HG03520 (cell line): ENCODE data around the gene MBTD1.
A peak's percentile ranks its signal among the peaks of the same experiment; 100 is the strongest.
"Not testable (repeated sequence)": the region's sequence is repeated elsewhere in the genome, so short reads cannot be mapped to it uniquely, and the experiment has no call there.

Source experiments
- ATAC-seq: cut with Tn5 transposase; IDR thresholded peaks from one replicate; pipeline ENCODE4 v1.9.1; 2021; ENCODE audit warnings: mild to moderate bottlenecking, moderate library complexity; ENCODE audit not compliant: unreplicated experiment

The MBTD1 gene

DNA sequence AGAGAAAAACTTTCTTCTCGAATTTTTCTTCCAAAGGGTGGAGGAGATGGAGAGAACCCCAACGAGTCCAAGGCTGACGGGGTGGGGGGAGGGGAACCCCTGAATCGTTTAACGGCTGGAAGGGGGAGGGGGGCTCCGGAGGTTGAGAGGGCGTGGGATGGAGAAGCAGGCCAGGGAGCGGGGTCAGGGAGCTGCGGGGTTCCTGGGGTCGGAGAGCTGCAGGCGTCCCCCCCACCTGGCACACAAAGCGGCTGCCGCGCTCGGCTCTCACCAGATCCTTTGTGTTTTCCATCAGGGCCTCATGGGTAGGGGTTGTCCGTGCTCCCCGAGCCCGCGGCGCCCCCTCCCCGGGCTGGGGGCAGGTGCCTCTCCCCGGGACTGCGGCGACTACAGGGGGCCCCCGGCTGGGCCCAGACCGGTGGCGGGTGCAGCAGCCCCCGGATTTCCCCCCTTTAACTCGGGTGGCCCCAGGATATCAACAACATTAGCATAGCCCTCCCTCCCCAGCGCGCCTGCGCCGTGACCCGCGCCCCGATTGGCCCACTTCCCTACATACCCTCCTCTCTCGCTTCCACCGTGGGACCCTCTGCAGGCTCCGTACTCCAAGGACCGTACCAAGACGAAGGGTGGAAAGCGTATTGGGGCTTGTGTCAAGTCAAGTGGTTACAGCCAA lies at the start of gene MBTD1:
TSS of gene MBTD1 (minus strand) at position 486 of the 673 bp plus-strand sequence. CDS start 34,888 bp downstream, outside the sequence.
- peak; percentile 76 for ATAC-seq

DNA sequence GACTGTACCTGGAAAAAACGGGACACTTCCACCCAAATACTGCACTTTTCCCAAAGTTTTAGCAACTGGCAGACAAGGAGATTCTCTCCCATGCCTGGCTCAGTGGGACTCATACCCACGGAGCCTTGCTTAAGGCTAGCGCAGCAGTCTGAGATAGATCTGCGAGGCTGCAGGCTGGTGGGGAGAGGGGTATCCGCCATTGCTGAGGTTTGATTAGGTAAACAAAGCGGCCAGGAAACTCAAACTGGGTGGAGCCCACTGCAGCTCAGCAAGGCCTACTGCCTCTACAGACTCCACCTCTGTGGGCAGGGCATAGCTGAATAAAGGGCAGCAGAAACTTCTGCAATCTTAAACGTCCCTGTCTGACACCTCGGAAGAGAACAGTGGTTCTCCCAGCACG lies 45.3 kb upstream of the MBTD1 start:
- no peak for ATAC-seq

DNA sequence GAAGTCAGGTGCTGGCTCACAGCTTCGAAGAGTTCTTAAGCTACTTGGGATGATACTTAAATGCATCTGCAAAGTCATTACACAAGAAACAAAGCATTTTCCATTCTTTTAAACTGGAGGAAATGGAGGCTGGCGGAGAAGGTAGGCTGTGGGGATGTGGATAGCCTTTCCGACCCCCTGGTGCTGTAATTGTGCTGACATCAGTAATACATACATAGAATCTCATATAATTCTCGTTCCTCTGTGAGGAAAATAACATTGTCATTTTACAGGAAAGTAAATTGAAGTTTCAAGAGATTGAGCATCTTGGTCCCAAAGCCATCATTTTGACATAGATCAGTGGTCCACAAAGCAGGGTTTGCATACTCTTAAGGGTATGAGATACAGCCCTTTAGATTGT lies 40.0 kb upstream of the MBTD1 start:
- ATAC-seq = no peak

DNA sequence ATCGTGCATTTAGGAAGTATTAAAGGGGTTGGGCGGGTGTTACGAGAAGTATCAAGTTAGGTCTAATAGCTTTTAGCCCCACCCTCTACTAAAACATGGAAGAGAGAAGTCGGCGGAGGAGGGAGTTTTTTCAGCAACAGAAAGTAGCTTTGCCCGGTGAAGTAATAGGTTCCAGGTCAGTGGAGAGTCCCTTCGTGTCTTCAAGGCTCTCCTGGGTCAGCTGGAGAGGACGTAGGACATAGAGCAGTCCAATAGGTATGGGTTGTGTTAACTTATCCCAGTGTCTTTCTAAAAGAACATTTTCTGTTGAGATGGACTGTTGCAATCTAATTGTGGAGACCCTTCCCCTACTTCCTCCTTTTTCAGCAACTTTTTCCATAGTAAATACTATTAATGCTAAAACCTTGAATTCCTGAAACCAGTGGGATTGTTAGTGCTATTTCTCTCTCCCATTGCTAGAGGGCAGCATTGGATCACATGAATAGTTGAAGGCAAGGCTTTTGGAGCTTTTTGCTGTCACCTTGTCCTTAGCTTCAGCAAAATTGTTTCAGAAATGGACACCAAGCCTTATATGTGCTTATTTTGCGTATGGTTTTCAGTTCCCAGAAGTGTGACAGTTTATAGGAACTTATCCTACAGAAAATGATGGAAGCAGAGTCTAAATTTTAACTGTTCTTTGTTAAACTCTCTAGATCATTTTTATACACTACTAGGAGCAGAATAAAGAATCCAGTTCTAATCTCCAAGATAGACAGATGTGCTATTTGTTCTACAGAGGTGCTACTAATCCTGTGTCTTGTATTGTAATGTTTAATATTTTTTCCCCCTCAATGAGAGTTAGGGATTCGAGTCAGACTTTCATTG lies 38.9 kb upstream of the MBTD1 start:
- ATAC-seq = no peak

DNA sequence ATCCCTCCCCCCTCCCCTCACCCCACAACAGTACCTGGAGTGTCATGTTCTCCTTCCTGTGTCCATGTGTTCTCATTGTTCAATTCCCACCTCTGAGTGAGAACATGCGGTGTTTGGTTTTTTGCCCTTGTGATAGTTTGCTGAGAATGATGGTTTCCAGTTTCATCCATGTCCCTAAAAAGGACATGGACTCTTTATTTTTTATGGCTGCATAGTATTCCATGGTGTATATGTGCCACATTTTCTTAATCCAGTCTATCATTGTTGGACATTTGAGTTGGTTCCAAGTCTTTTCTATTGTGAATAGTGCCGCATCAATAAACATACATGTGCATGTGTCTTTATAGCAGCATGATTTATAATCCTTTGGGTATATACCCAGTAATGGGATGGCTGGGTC lies 34.5 kb upstream of the MBTD1 start:
- ATAC-seq = not testable (repeated sequence)

DNA sequence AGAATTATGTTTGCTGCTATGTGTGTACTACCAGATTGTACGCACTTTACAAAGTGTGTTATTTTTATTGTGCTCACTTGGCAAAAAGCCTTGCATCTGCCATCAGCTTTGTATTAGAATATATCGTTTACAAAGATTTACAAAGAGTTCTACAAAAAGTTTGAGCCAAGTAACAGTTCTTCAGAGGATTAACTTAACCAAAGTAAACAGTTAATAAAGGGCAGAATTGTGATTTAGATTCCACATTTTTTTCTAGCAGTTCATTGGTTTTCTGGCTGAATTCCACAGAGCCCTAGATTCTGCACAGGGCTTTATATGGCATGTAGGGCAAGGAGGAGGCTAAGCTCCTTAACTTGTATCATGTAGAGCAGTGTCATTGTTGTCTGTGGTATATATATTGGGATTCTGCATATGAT lies 29.9 kb upstream of the MBTD1 start:
- no peak for ATAC-seq

DNA sequence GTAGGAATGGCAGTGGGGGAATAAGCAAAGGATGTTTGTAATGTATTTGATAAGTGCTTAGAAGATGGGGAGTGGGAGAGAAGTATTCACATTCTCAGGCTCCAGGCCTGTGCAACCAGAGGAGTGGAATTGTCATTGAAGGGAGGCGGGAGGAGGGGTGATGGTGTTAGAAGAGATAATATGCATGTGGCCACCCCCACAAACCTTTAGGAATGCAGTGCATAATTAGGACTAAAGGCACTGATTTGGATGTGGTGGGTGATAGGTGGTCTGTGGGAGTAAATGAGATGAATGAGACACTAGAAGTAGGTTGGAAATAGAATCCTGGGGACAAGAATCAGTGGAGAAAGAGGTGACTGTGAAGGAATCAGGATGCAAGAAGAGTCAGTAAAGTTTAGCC lies 27.6 kb upstream of the MBTD1 start:
- ATAC-seq = no peak

DNA sequence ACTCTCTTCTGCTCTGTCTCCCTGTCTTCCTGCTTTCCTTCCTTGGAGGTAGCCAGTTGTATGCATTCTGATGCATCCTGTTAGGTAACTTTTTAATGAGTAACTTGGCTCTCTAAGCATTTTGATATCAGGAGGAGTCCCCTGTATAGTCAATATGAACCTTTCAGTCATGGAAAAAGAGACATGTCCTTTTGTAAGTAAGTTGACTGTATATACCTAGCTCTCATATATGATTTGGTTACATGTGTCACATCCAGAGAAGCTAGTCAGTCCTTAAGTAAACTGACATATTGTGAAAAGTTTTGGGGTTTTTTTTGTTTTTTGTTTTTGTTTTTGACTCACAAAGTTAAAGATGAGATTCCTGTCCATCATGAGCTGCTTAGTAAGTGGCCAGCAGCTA lies 19.3 kb upstream of the MBTD1 start:
- ATAC-seq = no peak

DNA sequence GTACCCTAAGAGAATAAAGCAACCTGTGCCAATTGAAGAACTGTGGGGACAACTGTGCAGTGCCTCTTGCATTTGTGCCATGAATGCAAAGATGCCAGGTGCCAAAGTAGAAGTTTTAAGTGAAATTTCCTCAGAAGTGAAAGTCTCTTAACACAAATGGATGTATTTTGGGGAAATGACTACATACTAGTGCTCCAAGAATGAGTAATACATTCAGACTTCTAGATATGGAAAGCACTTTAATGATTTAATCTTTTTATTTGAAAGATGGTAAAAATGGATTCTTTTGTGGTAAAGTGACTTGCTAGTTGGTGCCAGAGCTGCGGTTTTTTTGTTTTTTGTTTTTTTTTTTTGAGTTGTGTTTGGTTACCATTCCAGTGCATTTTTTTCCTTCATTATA lies 15.5 kb upstream of the MBTD1 start:
- no peak for ATAC-seq

DNA sequence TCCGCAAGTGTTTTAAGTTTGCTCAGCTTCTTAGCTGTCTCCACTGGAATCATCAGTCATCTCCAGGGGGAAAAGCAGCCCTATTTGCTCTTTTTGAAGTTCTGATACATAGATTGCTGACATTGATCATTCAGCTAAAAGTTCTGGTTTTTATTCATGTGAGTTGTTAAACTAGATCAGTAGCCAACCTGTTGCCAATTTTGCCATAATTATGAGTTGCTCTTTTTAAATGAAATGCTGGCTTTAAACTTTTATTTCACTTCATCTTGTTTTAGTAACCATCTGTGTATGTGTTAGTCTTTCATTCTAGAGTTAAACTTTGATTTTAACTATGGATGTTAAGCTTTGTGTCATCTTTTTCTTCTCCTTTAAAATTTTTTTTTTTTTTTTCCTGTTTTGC lies 13.0 kb upstream of the MBTD1 start:
- no peak for ATAC-seq

DNA sequence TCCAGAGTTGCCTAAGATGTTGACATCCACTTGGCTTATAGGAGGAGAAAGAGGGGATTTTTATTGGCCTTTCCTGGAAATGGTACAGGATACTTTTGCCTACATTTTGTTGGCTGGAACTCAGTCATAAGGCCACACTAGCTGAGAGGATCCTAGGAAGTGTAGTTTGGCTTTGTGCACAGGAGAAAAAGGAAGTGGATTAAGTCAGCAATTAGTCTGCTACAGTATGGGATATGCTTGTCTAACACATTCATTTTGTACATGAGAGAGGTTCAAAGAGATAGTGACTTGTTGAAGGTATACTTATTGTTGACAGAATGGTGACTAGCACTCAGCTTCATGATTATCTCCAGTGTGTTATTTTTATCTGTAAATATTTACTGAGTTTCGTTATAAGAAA lies 10.8 kb upstream of the MBTD1 start:
- ATAC-seq = no peak

DNA sequence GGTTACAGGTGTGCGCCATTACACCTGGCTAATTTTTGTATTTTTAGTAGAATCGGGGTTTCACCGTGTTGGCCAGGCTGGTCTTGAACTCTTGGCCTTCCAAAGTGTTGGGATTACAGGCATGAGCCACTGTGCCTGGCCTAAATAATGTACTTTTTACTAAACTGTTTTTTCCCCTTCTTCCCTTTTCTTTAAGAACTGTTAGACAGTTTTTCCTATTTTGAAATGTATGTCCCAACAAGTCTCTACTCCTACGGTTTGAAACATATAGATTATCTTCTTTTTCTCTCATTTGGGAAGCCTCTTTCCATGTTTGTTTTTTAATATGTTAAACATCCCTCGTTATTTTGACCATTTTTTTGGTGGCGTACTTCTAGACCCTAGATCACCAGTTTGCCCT lies 10.1 kb upstream of the MBTD1 start:
- ATAC-seq = no peak

DNA sequence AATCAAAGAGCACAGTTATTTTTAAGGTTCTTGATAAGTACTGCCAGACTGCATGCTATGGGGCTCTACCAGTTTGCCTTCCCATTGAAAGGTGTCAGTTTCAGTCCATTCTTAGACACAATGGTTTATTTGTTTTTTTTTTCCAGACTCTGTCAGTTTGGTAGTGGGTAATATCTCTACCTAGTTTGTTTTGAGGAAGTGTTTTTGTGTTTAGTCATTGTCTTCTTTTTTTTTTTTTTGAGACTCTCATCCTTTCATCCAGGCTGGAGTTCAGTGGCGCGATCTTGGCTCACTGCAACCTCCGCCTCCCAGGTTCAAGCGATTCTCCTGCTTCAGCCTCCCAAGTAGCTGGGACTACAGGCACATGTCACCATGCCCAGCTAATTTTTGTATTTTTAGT lies 4.6 kb upstream of the MBTD1 start:
- not testable (repeated sequence) for ATAC-seq

DNA sequence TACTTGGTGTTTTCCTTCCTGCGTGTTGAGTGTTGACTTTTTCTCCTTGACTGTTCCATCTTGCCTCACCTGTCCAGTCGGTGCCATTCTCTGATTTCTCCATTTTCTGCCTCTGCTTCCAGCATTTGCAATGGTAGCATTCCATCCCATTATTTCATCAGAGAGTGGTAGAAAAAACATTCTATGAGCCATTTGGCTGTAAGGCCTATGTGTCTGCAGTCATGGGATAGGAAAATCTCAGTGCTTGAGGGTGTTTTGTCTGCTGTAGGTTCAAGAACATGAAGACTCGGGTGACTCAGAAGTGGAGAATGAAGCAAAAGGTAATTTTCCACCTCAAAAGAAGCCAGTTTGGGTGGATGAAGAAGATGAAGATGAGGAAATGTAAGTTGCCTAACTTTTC lies 3.2 kb upstream of the MBTD1 start:
- no peak for ATAC-seq

DNA sequence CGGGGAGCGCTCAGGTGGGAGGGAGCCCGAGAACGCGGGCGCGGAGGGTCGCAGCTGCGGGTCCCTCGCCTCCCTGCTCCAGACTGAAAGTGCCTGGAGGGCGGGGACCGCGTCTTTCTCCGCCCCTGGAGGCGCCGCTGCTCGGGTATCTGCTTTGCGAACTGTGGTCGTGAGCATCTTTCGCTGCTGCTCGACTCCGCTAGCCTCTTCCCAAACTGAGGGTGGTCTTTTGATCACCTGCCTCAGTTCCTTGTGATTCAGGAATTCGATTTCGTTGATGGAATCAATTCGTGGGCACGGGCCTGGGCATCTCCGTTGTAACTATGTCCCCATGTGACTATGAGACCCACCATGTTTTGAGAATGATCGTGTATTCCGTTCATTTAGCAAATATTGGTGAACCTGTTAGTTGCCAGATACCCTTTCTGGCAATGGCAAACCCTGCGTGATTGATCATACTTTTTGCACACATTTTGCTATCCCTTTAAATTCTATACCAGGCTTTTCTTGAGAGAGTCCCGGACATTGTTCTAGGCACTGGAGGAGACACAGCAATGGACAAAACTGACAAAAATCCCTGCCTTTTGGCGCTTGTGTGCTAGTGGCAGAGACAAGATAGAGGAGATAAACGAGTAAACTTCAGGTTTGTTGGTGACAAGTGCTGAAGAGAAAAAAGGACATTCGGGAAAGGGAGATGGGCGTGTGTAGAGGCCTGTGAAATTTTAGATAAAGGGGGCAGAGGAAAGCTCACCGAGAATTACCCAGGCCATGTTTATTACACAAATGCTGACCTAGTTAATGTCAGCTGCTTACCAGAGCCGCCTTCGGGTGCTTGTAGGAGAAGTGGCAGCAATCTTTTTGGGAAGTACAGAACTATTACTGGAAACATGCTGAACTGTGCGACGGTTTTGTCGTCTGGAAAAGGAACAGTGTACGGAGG lies 1.4 kb upstream of the MBTD1 start:
- ATAC-seq = no peak

DNA sequence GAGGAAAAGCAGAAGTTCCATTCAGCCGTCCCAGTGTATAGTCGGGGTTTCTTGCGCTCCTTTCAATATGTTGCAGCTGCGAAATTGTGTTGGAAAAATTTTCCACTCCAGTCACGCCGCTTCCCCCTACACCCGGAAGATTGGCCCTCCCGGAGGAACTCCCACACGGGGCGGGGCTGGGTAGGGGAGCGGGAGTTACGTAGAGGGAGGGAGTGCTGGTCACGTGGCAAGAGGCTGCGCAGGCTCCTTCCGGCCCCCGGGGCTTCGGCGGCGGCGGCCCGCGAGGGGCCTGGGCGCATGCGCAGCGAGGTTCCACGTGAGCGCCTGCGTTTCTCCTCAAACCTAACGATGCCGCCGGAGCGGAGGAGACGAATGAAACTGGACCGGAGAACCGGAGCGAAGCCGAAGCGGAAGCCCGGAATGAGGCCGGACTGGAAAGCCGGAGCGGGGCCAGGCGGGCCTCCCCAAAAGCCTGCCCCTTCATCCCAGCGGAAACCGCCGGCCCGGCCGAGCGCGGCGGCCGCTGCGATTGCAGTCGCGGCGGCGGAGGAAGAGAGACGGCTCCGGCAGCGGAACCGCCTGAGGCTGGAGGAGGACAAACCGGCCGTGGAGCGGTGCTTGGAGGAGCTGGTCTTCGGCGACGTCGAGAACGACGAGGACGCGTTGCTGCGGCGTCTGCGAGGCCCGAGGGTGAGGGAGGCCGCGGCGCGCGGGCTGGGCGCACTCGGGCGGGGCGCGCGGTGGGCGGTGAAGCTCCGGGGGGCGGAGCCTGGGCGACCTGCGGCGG lies 581 bp upstream of the MBTD1 start, which contains the start of gene UTP18:
TSS of gene UTP18 (plus strand) at position 310 of the 787 bp plus-strand sequence. CDS start at position 349, 39 bp downstream.
- ATAC-seq = peak; percentile 65

DNA sequence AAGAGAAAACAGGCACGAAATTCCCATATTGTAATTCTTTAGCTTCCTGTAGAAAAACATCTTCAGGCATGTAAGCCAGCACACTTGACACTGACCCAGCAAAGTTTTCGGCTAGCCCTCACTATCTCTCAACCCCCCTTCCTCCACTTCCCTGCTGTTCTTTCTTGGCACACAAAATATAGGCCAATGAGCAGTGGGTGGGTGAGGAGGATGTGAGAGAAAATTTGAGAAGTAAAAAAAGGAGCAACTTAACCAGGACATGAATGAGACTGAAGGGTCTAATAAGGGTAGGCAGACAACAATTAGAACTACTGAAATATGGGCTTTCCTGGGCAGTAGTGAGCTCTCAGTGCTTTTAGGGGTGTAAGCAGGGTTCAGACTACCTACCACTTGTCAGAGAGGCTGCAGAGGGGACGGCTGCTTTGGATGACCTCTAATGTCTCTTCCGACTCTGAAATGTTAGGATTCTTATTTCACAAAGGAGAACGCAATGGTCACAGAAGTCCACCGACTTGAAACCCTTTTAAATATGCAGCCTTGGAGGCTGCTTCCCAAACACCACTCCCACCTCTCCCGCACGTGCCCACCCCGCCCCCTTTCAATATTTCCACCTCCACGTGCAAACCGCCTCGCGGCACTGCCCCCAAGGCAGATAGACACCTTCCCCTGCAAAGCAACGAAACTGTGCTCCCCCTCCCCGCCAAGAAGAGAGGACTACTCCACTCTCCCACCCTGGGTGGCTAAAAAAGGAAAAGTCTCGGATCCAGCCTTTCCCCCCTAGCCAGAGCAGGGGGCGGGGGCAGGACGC lies 889 bp downstream of the MBTD1 start:
- no peak for ATAC-seq

DNA sequence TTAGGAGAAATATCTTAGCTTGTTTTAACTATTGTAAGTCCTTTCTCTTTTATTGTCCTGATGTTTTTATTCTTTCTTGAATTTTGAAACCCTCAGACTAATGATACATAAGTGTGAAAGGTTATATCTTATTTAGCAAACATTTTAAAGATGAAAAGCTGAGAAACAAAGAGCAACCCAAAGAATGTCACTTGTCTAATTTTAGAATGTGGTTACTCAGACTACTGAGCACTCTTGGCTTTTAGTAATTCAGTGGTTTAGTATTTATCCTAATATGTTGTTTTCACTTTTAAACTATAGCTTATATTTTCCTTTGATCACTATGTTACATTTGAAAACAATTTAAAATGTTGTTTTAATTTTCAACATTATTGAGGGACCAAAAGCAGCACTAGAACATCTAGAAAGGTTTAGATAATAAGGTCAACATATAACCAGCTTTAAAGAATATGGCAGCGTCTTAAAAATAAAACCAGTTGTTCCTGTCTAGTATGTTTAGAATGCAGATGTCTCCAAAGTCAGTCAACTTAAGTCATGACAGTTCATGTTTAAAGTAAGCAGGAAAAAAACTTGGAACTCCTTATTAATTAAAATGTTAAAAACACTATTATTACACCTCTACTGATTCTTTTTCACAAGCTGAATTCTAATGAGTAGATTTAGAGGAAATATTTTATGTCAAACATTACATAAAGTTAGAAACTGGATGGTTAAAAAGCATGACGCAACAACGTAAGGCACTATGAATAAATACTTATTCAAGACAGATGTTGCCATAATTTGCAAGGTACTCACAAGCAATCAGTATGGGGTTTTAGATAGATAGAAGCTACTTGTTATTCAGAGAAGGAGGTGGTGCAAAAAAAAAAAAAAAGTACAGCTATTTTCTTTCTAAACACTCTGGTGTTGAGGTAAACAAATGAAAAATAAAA lies 2.4 kb downstream of the MBTD1 start:
- no peak for ATAC-seq
